Activated naive CD4-positive, alpha-beta T cell treated with anti-CD3 and anti-CD28 coated beads, Interleukin-2, amount 10 ng/mL, durations not matched to agents 7 days and 5 days (primary cell): Measurements from ENCODE around the gene IFIH1.

Experiments used
- CTCF ChIA-PET: fragments of 350-600 bp; sonication (Branson Sonifier 250); formaldehyde crosslinking; loops from one replicate; lab custom pipeline; 2021; ENCODE audit warnings: antibody characterized with exemption; lab: Charles Lee
- DNase-seq: peaks from one replicate; pipeline ENCODE4 v3.0.0-alpha.2; 2020
- H3K27ac Mint-ChIP-seq: one replicate; pipeline ENCODE4 v1.8.0; 2021; ENCODE audit warnings: mild to moderate bottlenecking, moderate library complexity, mixed read lengths
- H3K27me3 Mint-ChIP-seq: one replicate; pipeline ENCODE4 v1.8.0; 2021; ENCODE audit warnings: mild to moderate bottlenecking, mixed read lengths
- H3K36me3 Mint-ChIP-seq: one replicate; pipeline ENCODE4 v1.8.0; 2021; ENCODE audit warnings: mixed read lengths
- H3K4me1 Mint-ChIP-seq: one replicate; pipeline ENCODE4 v1.8.0; 2021; ENCODE audit warnings: mixed read lengths
- H3K4me3 Mint-ChIP-seq: one replicate; pipeline ENCODE4 v1.8.0; 2021; ENCODE audit warnings: mild to moderate bottlenecking, moderate library complexity, mixed read lengths
- H3K9me3 Mint-ChIP-seq: one replicate; pipeline ENCODE4 v1.8.0; 2021; ENCODE audit warnings: mixed read lengths

The IFIH1 gene

GRCh38 chr2:162318328-162319180 is at the start of gene IFIH1:
IFIH1 (minus strand) TSS chr2:162318684; CDS start chr2:162318307, 377 bp downstream.
- CTCF ChIA-PET, result interaction anchor here (1.1 to 3.1 kb wide), 7 partner anchors 10 to 27 kb away, joined by 5 to 14 read pairs (median 6); no protein-coding TSS in a partner anchor
- peak; percentile 87 for DNase-seq
- Mint-ChIP-seq H3K27me3 (no peaks in the 10 kb centered on the region), H3K4me1 (peaks cover 53% of the 10 kb centered on the region), H3K36me3 (peaks cover 19% of the 10 kb centered on the region), H3K9me3 (no peaks in the 10 kb centered on the region), H3K4me3 (peak within 1 kb of the TSS; percentile 82), H3K27ac (peak within 1 kb of the TSS; percentile 92)

GRCh38 chr2:162365392-162365791 is 46.9 kb upstream of the IFIH1 start:
- no peak for DNase-seq
- Mint-ChIP-seq H3K27me3 (no peaks in the 10 kb centered on the region), H3K36me3 (no peaks in the 10 kb centered on the region), H3K4me1 (no peaks in the 10 kb centered on the region), H3K9me3 (no peaks in the 10 kb centered on the region), H3K27ac (no peak overlapping the region), H3K4me3 (no peak overlapping the region)
- CTCF ChIA-PET, result no interaction called here

GRCh38 chr2:162344617-162344950 is 26.1 kb upstream of the IFIH1 start:
- H3K36me3 Mint-ChIP-seq, result no peaks in the 10 kb centered on the region
- H3K4me1 Mint-ChIP-seq, result peaks cover 16% of the 10 kb centered on the region
- peak overlapping the region; percentile 76 for H3K4me3 Mint-ChIP-seq
- peaks cover 16% of the 10 kb centered on the region for H3K27me3 Mint-ChIP-seq
- no peaks in the 10 kb centered on the region for H3K9me3 Mint-ChIP-seq
- CTCF ChIA-PET, result interaction anchor here (1.3 to 1.5 kb wide), 2 partner anchors 25 to 46 kb away, joined by 5 to 7 read pairs; no protein-coding TSS in a partner anchor
- no peak overlapping the region for H3K27ac Mint-ChIP-seq
- peak; percentile 34 for DNase-seq

GRCh38 chr2:162343824-162344616 is 25.5 kb upstream of the IFIH1 start, which contains the start of gene GCA:
GCA (plus strand) TSS chr2:162344132; CDS start chr2:162344249, 117 bp downstream.
- DNase-seq, result peak; percentile 99
- Mint-ChIP-seq H3K9me3 (no peaks in the 10 kb centered on the region), H3K27ac (peak within 1 kb of the TSS; percentile 56), H3K36me3 (no peaks in the 10 kb centered on the region), H3K4me3 (peak within 1 kb of the TSS; percentile 76), H3K27me3 (peaks cover 16% of the 10 kb centered on the region), H3K4me1 (peaks cover 16% of the 10 kb centered on the region)
- CTCF ChIA-PET, result interaction anchor here (1.1 to 1.3 kb wide), 3 partner anchors 9 to 123 kb away, joined by 3 to 7 read pairs (median 4); no protein-coding TSS in a partner anchor

- Mint-ChIP-seq H3K36me3 (no peaks in the 10 kb centered on the region), H3K27ac (peak overlapping the region; percentile 56), H3K4me3 (peak overlapping the region; percentile 76), H3K9me3 (no peaks in the 10 kb centered on the region), H3K4me1 (peaks cover 16% of the 10 kb centered on the region), H3K27me3 (peaks cover 16% of the 10 kb centered on the region)
- no peak for DNase-seq
- CTCF ChIA-PET, result interaction anchor here (1.1 to 1.3 kb wide), 3 partner anchors 9 to 122 kb away, joined by 3 to 7 read pairs (median 4); no protein-coding TSS in a partner anchor
Observed at GRCh38 chr2:162343492-162343823, 25.0 kb upstream of the IFIH1 start.

GRCh38 chr2:162342841-162343240 is 24.4 kb upstream of the IFIH1 start:
- Mint-ChIP-seq H3K9me3 (no peaks in the 10 kb centered on the region), H3K4me3 (peak overlapping the region; percentile 22), H3K36me3 (no peaks in the 10 kb centered on the region), H3K27ac (no peak overlapping the region), H3K27me3 (peaks cover 16% of the 10 kb centered on the region), H3K4me1 (peaks cover 16% of the 10 kb centered on the region)
- DNase-seq, result no peak
- CTCF ChIA-PET, result interaction anchor here (1.3 kb wide), 1 partner anchor 14 kb away, joined by 3 read pairs; no protein-coding TSS in a partner anchor

- H3K27me3 Mint-ChIP-seq, result peaks cover 16% of the 10 kb centered on the region
- H3K4me3 Mint-ChIP-seq, result no peak overlapping the region
- H3K36me3 Mint-ChIP-seq, result no peaks in the 10 kb centered on the region
- H3K27ac Mint-ChIP-seq, result no peak overlapping the region
- H3K4me1 Mint-ChIP-seq, result peaks cover 16% of the 10 kb centered on the region
- CTCF ChIA-PET, result interaction anchor here (1.3 kb wide), 1 partner anchor 13 kb away, joined by 3 read pairs; no protein-coding TSS in a partner anchor
- no peaks in the 10 kb centered on the region for H3K9me3 Mint-ChIP-seq
- DNase-seq, result no peak
Observed at GRCh38 chr2:162342321-162342720, 23.8 kb upstream of the IFIH1 start.

- H3K27ac Mint-ChIP-seq, result no peak overlapping the region
- H3K36me3 Mint-ChIP-seq, result no peaks in the 10 kb centered on the region
- H3K27me3 Mint-ChIP-seq, result peaks cover 13% of the 10 kb centered on the region
- no peak for DNase-seq
- no peaks in the 10 kb centered on the region for H3K9me3 Mint-ChIP-seq
- peaks cover 14% of the 10 kb centered on the region for H3K4me1 Mint-ChIP-seq
- CTCF ChIA-PET, result no interaction called here
- H3K4me3 Mint-ChIP-seq, result no peak overlapping the region
Observed at GRCh38 chr2:162340822-162341221, 22.3 kb upstream of the IFIH1 start.

GRCh38 chr2:162337868-162338267 is 19.4 kb upstream of the IFIH1 start:
- H3K9me3 Mint-ChIP-seq, result no peaks in the 10 kb centered on the region
- H3K27ac Mint-ChIP-seq, result no peak overlapping the region
- no peak overlapping the region for H3K4me3 Mint-ChIP-seq
- H3K36me3 Mint-ChIP-seq, result no peaks in the 10 kb centered on the region
- CTCF ChIA-PET, result no interaction called here
- peaks cover 7% of the 10 kb centered on the region for H3K27me3 Mint-ChIP-seq
- no peak for DNase-seq
- H3K4me1 Mint-ChIP-seq, result no peaks in the 10 kb centered on the region

GRCh38 chr2:162333968-162334367 is 15.5 kb upstream of the IFIH1 start:
- peak; percentile 38 for DNase-seq
- Mint-ChIP-seq H3K36me3 (no peaks in the 10 kb centered on the region), H3K27ac (no peak overlapping the region), H3K4me1 (no peaks in the 10 kb centered on the region), H3K4me3 (no peak overlapping the region), H3K27me3 (peaks cover 3% of the 10 kb centered on the region), H3K9me3 (no peaks in the 10 kb centered on the region)
- CTCF ChIA-PET, result interaction anchor here (1.0 to 3.0 kb wide), 14 partner anchors 13 to 181 kb away, joined by 3 to 23 read pairs (median 4); partner anchors contain the start of gene IFIH1

- no peaks in the 10 kb centered on the region for H3K36me3 Mint-ChIP-seq
- peaks cover 6% of the 10 kb centered on the region for H3K4me1 Mint-ChIP-seq
- peaks cover 3% of the 10 kb centered on the region for H3K27me3 Mint-ChIP-seq
- DNase-seq, result no peak
- H3K27ac Mint-ChIP-seq, result no peak overlapping the region
- no peaks in the 10 kb centered on the region for H3K9me3 Mint-ChIP-seq
- no peak overlapping the region for H3K4me3 Mint-ChIP-seq
- CTCF ChIA-PET, result no interaction called here
Observed at GRCh38 chr2:162330881-162331280, 12.4 kb upstream of the IFIH1 start.

GRCh38 chr2:162328424-162329157 is 10.1 kb upstream of the IFIH1 start:
- CTCF ChIA-PET, result interaction anchor here (1.3 to 1.8 kb wide), 2 partner anchors 9 to 14 kb away, joined by 3 to 14 read pairs; partner anchors contain the start of gene IFIH1
- peaks cover 6% of the 10 kb centered on the region for H3K4me1 Mint-ChIP-seq
- H3K27ac Mint-ChIP-seq, result no peak overlapping the region
- H3K9me3 Mint-ChIP-seq, result no peaks in the 10 kb centered on the region
- no peaks in the 10 kb centered on the region for H3K36me3 Mint-ChIP-seq
- H3K27me3 Mint-ChIP-seq, result no peaks in the 10 kb centered on the region
- no peak overlapping the region for H3K4me3 Mint-ChIP-seq
- DNase-seq, result peak; percentile 24

- Mint-ChIP-seq H3K4me1 (peaks cover 6% of the 10 kb centered on the region), H3K27ac (no peak overlapping the region), H3K27me3 (no peaks in the 10 kb centered on the region), H3K36me3 (no peaks in the 10 kb centered on the region), H3K4me3 (no peak overlapping the region), H3K9me3 (no peaks in the 10 kb centered on the region)
- CTCF ChIA-PET, result interaction anchor here (1.8 kb wide), 1 partner anchor 9 kb away, joined by 14 read pairs; the partner anchor contains the start of gene IFIH1
- no peak for DNase-seq
Observed at GRCh38 chr2:162327806-162328205, 9.3 kb upstream of the IFIH1 start.
